Stomach (tissue), 9 donors: ENCODE measurements around the gene SCFD2. TPM values are rescaled to one million over a fixed set of nuclear protein-coding genes. Genes with fewer than 3 reads are reported as not detected.

Experiments
- DNase-seq, 2 donors: peaks; one replicate each; pipeline versions ENCODE4 v3.0.0 to v3.0.0-alpha.2; 2013 to 2019
- H3K27ac ChIP-seq, 5 donors: fragments of 200-600 bp in 4 of 5; sonication (generic) in 4 of 5; one replicate each; pipeline ENCODE4 v1.5.1; 2013 to 2019; ENCODE audit warnings: mild to moderate bottlenecking in 1 of 5, moderate library complexity in 1 of 5
- H3K27me3 ChIP-seq, 3 donors: fragments of 200-600 bp; sonication (generic); one replicate each; pipeline ENCODE4 v1.5.1; 2017 to 2019; ENCODE audit warnings: mixed run types in 1 of 3
- H3K36me3 ChIP-seq, 4 donors: fragments of 200-600 bp; sonication (generic); 1 replicate in 3 of 4; 2 replicates in 1 of 4; pipeline ENCODE4 v1.5.1; 2016 to 2019
- H3K4me1 ChIP-seq, 4 donors: fragments of 200-600 bp; sonication (generic); one replicate each; pipeline ENCODE4 v1.5.1; 2016 to 2019
- H3K4me3 ChIP-seq, 4 donors: fragments of 200-600 bp; sonication (generic) in 3 of 4; one replicate each; pipeline ENCODE4 v1.5.1; 2016 to 2019; ENCODE audit warnings: mild to moderate bottlenecking in 1 of 4
- H3K9me3 ChIP-seq, 4 donors: fragments of 200-600 bp; sonication (generic); one replicate each; pipeline ENCODE4 v1.5.1; 2016 to 2019
- CTCF ChIP-seq, 7 experiments: fragments of 450-650 bp in 4 of 7; fragments of 200-600 bp in 3 of 7; sonication (generic) in 3 of 7; IDR thresholded peaks; one replicate each; pipeline ENCODE4 v1.5.1; 2016 to 2019; ENCODE audit warnings: antibody characterized with exemption in 7 of 7, control low read depth in 2 of 7, mild to moderate bottlenecking in 1 of 7
- EP300 ChIP-seq: sonication (generic); formaldehyde crosslinking; IDR thresholded peaks from one replicate; pipeline ENCODE4 v1.6.1; 2017; ENCODE audit warnings: antibody characterized with exemption
- POLR2A ChIP-seq, 4 donors: fragments of 450-650 bp; IDR thresholded peaks; one replicate each; pipeline ENCODE4 v1.6.1; 2016; ENCODE audit warnings: antibody characterized with exemption in 4 of 4, control low read depth in 2 of 4, mild to moderate bottlenecking in 1 of 4, moderate library complexity in 1 of 4
- POLR2AphosphoS5 ChIP-seq, 3 donors: sonication (generic); formaldehyde crosslinking; IDR thresholded peaks; one replicate each; pipeline ENCODE4 v1.6.1; 2016; ENCODE audit warnings: antibody characterized with exemption in 3 of 3
- WGBS, 5 donors: extraction: QIAGEN DNeasy Blood & Tissue Kit in 3 of 5; methylation state at CpG; one replicate each; pipeline versions ENCODE4 v1.1.5 to v1.1.7; 2013 to 2018; 5-methylcytosine and 5-hydroxymethylcytosine counted together
- intact Hi-C: fragments of 100-400 bp; cut with DNase I; formaldehyde crosslinking; loops from one replicate; pipeline ENCODE4 v1.15.1; 2023; ENCODE audit warnings: low total_unique reads
- polyA plus RNA-seq, 3 donors: library from polyadenylated mRNA; stranded (reverse); fragments of 200-250 nt; gene quantifications; one replicate each; pipeline ENCODE4 v1.2.3, GENCODE V29; 2013
- total RNA-seq, 5 donors: library from RNA; depleted of rRNA; stranded (reverse); fragments of >200 nt; gene quantifications; one replicate each; pipeline versions ENCODE4 v1.1.0 to v1.2.3, GENCODE V29; 2014 to 2016
- donor health status: healthy with polysubstance abuse.
- donor health status: Bipolar disorder and iron deficiency.
- donor health status: healthy.

Gene SCFD2
- total and polyA plus RNA-seq, 8 donors, result 2.9 to 40.2 (median 11.1) TPM

- H3K27me3 ChIP-seq, result no peaks in the 10 kb centered on the region
- TF ChIP-seq CTCF (IDR thresholded peaks at IDR 0.05), result no peak
- H3K36me3 ChIP-seq, result no peaks in the 10 kb centered on the region
- H3K9me3 ChIP-seq, result no peaks in the 10 kb centered on the region
- H3K27ac ChIP-seq, result no peak overlapping the region
- H3K4me1 ChIP-seq, result peaks cover 0 to 16% (median 7%) of the 10 kb centered on the region in 4 donors
- WGBS, 5 donors, result 91 to 100% (median 97%) methylated on average over 2 of the region's 2 CpGs
- intact Hi-C loops, result no loop called here
- no peak for DNase-seq
- no peak overlapping the region for H3K4me3 ChIP-seq
These were observed 213.4 kb downstream of the SCFD2 start for GRCh38 chr4:53152467-53152866.

GRCh38 chr4:53151489-53151788, 214.4 kb downstream of the SCFD2 start:
- Histone ChIP-seq H3K36me3 (no peaks in the 10 kb centered on the region), H3K27me3 (no peaks in the 10 kb centered on the region), H3K27ac (peak overlapping the region in 1 of 5 donors; percentile 9), H3K9me3 (no peaks in the 10 kb centered on the region), H3K4me3 (no peak overlapping the region), H3K4me1 (peaks cover 0 to 16% (median 7%) of the 10 kb centered on the region in 4 donors)
- DNase-seq, result no peak
- intact Hi-C loops, result no loop called here
- TF ChIP-seq EP300 (no peak), POLR2AphosphoS5 (IDR thresholded peaks at IDR 0.05) (no peak), POLR2A (IDR thresholded peaks at IDR 0.05) (no peak), CTCF (IDR thresholded peaks at IDR 0.05) (no peak)
- 42 to 67% (median 57%) methylated on average over 3 of the region's 3 CpGs for WGBS, 5 donors

- H3K27ac ChIP-seq, result peak overlapping the region in 1 of 5 donors; percentile 9
- DNase-seq, result no peak
- no peak for TF ChIP-seq POLR2A (IDR thresholded peaks at IDR 0.05)
- TF ChIP-seq POLR2AphosphoS5 (IDR thresholded peaks at IDR 0.05), result no peak
- TF ChIP-seq EP300, result no peak
- no peak for TF ChIP-seq CTCF (IDR thresholded peaks at IDR 0.05)
- no peak overlapping the region for H3K4me3 ChIP-seq
- H3K9me3 ChIP-seq, result no peaks in the 10 kb centered on the region
- no peaks in the 10 kb centered on the region for H3K27me3 ChIP-seq
- H3K36me3 ChIP-seq, result no peaks in the 10 kb centered on the region
- WGBS, 5 donors, result 42 to 62% (median 47%) methylated on average over 4 of the region's 4 CpGs
- intact Hi-C loops, result no loop called here
- H3K4me1 ChIP-seq, result peaks cover 0 to 16% (median 7%) of the 10 kb centered on the region in 4 donors
These were observed 215.0 kb downstream of the SCFD2 start for GRCh38 chr4:53150631-53151488.

GRCh38 chr4:53147711-53148110, 218.2 kb downstream of the SCFD2 start:
- Histone ChIP-seq H3K27me3 (no peaks in the 10 kb centered on the region), H3K9me3 (no peaks in the 10 kb centered on the region), H3K36me3 (peaks cover 0 to 16% (median 11%) of the 10 kb centered on the region in 4 donors), H3K27ac (no peak overlapping the region), H3K4me3 (no peak overlapping the region), H3K4me1 (peaks cover 0 to 16% (median 7%) of the 10 kb centered on the region in 4 donors)
- TF ChIP-seq POLR2A (IDR thresholded peaks at IDR 0.05) (no peak), EP300 (no peak), CTCF (IDR thresholded peaks at IDR 0.05) (no peak), POLR2AphosphoS5 (IDR thresholded peaks at IDR 0.05) (no peak)
- no peak for DNase-seq
- intact Hi-C loops, result no loop called here
